ENCODE results near the gene ALDH1L2. TPM values are rescaled to one million over a fixed set of nuclear protein-coding genes. Genes with fewer than 3 reads are reported as not detected.

ALDH1L2 gene
- total RNA-seq, 4 donors from 2014 or later = 1.3 to 7.6 (median 3.9) TPM

- DNase-seq (ENCODE audit: low spot score in 2 of 2) = no peak
- 83% methylated on average over 2 of the region's 2 CpGs for WGBS
- no peaks in the 10 kb centered on the region for H3K9me3 ChIP-seq
- TF ChIP-seq POLR2AphosphoS5 (IDR thresholded peaks at IDR 0.05) (no peak), POLR2A (IDR thresholded peaks at IDR 0.05) (no peak), EP300 (IDR thresholded peaks at IDR 0.05) (no peak), CTCF (IDR thresholded peaks at IDR 0.05) (no peak)
- H3K27ac ChIP-seq = no peak overlapping the region
- H3K4me3 ChIP-seq = no peak overlapping the region
- no peaks in the 10 kb centered on the region for H3K27me3 ChIP-seq
- H3K4me1 ChIP-seq = peaks cover 6% of the 10 kb centered on the region
- peaks cover 30% of the 10 kb centered on the region for H3K36me3 ChIP-seq
Measured at GRCh38 chr12:105014603-105015002, 69.7 kb downstream of the ALDH1L2 start.

DNA sequence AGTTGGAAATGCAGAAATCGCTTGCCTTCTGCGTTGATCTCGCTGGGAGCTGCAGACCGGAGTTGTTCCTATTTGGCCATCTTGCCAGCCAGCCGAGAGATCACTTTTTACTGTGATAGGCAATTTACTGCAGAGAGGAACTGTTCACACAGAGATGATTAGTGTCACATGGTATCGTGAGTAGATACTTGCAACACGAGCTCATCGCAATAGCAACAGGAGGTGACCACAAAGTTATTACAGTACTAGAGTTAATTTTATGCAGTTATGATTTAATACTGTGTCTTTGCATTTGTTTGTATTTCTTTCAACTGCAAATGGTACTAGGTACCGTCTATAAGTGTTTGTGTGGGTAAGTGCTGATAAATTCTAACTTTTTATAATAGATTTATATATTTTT lies 70.4 kb downstream of the ALDH1L2 start:
- Histone ChIP-seq H3K4me3 (no peak overlapping the region), H3K9me3 (no peaks in the 10 kb centered on the region), H3K36me3 (peaks cover 36% of the 10 kb centered on the region), H3K27me3 (no peaks in the 10 kb centered on the region), H3K4me1 (peaks cover 6% of the 10 kb centered on the region), H3K27ac (no peak overlapping the region)
- WGBS = 85% methylated on average over 9 of the region's 9 CpGs
- no peak for DNase-seq (ENCODE audit: low spot score in 2 of 2)
- no peak for TF ChIP-seq POLR2A (IDR thresholded peaks at IDR 0.05)
- no peak for TF ChIP-seq POLR2AphosphoS5 (IDR thresholded peaks at IDR 0.05)
- no peak for TF ChIP-seq EP300 (IDR thresholded peaks at IDR 0.05)
- TF ChIP-seq CTCF (IDR thresholded peaks at IDR 0.05) = no peak

DNA sequence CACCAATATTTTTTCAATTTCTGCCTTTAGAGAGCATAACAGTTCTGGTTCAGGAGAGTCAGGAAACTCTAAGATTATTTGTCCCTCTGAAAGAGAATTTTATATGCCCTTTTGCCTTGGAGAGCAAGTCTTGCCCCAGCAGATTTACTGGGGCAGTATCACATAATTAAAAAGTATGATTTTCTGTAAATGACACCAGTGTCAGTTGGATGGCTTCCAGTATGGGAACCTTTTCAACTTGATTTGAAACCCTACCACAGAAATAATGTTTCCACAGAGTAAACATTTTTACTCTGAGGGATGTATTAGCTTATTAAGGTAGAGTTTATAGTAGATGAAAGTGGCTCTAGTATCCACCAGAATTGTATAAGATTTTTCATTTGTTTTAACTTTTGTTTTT lies 82.8 kb downstream of the ALDH1L2 start:
- Histone ChIP-seq H3K9me3 (no peaks in the 10 kb centered on the region), H3K27ac (no peak overlapping the region), H3K27me3 (no peaks in the 10 kb centered on the region), H3K36me3 (peaks cover 61% of the 10 kb centered on the region), H3K4me1 (no peaks in the 10 kb centered on the region), H3K4me3 (no peak overlapping the region)
- TF ChIP-seq CTCF (IDR thresholded peaks at IDR 0.05) = no peak
- DNase-seq (ENCODE audit: low spot score in 2 of 2) = no peak

DNA sequence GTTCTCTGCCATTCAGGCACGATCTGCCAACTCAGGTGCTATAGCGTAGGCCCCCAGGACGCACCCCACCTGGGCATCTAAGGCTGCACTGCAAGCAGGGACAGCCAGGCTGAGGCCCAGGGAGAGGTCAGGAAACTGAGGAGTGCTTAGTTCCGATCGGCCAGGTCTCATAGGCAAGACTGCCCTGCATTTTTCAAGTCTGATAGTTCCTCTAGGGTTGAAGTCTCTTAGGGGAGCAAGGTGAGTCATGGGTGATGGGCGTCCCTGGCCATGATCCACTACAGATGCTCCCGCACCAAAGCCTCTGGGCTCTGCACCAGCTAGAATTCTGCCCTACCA lies 84.9 kb downstream of the ALDH1L2 start:
- DNase-seq (ENCODE audit: low spot score in 2 of 2) = no peak
- 100% methylated on average over 2 of the region's 7 CpGs for WGBS
- Histone ChIP-seq H3K4me1 (no peaks in the 10 kb centered on the region), H3K27me3 (no peaks in the 10 kb centered on the region), H3K9me3 (no peaks in the 10 kb centered on the region), H3K36me3 (peaks cover 77% of the 10 kb centered on the region), H3K4me3 (no peak overlapping the region), H3K27ac (no peak overlapping the region)
- TF ChIP-seq POLR2A (IDR thresholded peaks at IDR 0.05) = no peak
- TF ChIP-seq CTCF (IDR thresholded peaks at IDR 0.05) = no peak
- TF ChIP-seq POLR2AphosphoS5 (IDR thresholded peaks at IDR 0.05) = no peak

DNA sequence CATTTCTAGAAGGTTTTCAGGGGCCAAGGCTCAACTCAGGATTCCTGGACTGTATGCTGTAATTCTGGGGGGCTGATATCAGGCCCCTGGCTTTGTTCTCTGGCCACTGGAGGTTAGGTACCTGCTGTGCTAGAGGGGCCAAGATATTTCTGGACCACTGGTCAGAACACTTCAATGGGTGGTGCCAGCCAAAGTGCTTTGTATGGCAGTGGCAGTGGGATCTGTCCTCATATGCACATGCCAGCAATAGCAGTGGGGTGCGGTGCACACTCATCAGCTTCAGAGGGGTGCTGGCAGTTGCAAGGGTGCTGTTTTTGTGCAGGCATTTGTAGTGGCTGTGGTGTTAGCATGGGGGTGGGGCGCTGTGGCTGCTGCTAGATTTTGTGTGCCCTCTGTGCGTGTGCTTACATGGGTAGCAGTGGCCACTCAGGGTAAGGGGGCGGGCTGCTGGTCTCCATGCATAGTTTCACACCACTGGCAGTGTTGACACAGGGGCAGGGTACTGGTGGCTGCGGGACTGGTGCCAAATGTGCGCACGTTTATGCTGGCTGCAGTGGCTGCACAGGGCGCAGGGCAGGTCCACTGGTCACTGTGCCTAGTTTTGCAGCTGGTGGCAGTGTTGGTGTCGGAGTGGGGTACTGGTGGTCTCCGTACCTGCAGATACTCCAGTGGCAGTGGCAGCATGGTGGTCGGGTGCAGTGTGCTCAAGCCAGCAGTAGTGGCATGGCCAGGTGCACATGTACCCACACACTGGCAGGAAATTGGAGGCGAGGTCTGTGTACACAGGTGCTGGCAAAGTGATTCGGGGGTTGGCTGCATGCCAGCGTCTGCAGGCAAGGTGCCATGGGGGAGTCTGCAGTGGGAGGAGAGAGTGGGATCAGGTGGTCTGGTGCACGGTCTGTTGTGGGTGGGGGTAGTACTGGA lies 85.6 kb downstream of the ALDH1L2 start:
- H3K36me3 ChIP-seq = peaks cover 75% of the 10 kb centered on the region
- TF ChIP-seq CTCF (IDR thresholded peaks at IDR 0.05) (no peak), EP300 (IDR thresholded peaks at IDR 0.05) (no peak), POLR2A (IDR thresholded peaks at IDR 0.05) (no peak), POLR2AphosphoS5 (IDR thresholded peaks at IDR 0.05) (no peak)
- H3K4me1 ChIP-seq = no peaks in the 10 kb centered on the region
- no peaks in the 10 kb centered on the region for H3K27me3 ChIP-seq
- H3K4me3 ChIP-seq = no peak overlapping the region
- DNase-seq (ENCODE audit: low spot score in 2 of 2) = no peak
- WGBS = 59% methylated on average over 5 of the region's 15 CpGs
- no peak overlapping the region for H3K27ac ChIP-seq
- H3K9me3 ChIP-seq = no peaks in the 10 kb centered on the region

Measured in suprapubic skin (tissue), 4 donors.